K562 (cell line): ENCODE results near the gene TUT4.

ENCODE experiments used
- EZH2 ChIP-seq: IDR thresholded peaks from 2 replicates; pipeline ENCODE4 v1.6.1; 2012; ENCODE audit warnings: low read depth, mild to moderate bottlenecking, inconsistent platforms, low read length, borderline replicate concordance
- TF ChIP-seq, protein P1 (sequence below): fragments of 450-650 bp; IDR thresholded peaks from 2 replicates; pipeline ENCODE4 v1.6.1; 2016; ENCODE audit warnings: mild to moderate bottlenecking
- TF ChIP-seq, protein P2 (sequence below), 3 experiments: IDR thresholded peaks in 2 of 3; conservative IDR thresholded peaks in 1 of 3; 2 replicates each; pipeline ENCODE4 v1.5.1; 2011 to 2012; ENCODE audit warnings: low read length in 3 of 3, mild to moderate bottlenecking in 3 of 3, control low read depth in 2 of 3, improper control_type of control experiment in 1 of 3, inconsistent platforms in 1 of 3, low read depth in 1 of 3, mixed read lengths in 1 of 3, moderate library complexity in 1 of 3; ENCODE audit not compliant: insufficient read depth in 2 of 3

DNA sequence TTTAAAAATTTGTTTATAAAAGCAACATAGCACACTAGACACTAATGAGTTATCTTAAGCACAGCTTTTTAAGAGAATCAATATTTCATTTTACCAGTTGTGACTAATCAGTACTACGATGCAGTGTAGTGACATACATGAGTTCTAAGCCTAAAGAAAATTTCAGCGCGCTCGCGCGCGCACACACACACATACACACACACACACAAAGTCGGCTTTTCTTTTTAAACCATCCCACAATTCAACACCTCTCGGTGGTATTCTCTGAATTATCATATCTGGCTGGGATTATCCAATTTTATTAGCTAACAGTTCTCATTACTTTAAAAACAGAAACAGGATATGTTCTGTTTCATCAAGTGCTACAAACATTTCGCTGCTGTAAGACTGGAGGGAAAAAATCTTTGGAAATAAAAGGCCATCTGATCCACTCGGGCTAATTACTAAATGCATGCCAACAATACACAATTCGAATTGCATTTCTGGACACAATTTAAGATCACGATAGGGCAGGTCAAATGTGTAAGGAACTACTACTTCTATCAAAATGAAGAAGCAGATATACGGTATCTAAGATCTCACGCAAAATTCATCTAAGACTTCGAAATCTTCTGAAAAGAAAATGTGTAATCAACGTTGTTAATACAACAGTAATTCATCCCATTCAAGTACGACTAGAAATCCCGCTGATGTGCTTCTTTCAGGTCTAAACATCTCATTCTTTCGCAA, 1.2 kb downstream of the TUT4 start:
- TF ChIP-seq, protein P1, sequence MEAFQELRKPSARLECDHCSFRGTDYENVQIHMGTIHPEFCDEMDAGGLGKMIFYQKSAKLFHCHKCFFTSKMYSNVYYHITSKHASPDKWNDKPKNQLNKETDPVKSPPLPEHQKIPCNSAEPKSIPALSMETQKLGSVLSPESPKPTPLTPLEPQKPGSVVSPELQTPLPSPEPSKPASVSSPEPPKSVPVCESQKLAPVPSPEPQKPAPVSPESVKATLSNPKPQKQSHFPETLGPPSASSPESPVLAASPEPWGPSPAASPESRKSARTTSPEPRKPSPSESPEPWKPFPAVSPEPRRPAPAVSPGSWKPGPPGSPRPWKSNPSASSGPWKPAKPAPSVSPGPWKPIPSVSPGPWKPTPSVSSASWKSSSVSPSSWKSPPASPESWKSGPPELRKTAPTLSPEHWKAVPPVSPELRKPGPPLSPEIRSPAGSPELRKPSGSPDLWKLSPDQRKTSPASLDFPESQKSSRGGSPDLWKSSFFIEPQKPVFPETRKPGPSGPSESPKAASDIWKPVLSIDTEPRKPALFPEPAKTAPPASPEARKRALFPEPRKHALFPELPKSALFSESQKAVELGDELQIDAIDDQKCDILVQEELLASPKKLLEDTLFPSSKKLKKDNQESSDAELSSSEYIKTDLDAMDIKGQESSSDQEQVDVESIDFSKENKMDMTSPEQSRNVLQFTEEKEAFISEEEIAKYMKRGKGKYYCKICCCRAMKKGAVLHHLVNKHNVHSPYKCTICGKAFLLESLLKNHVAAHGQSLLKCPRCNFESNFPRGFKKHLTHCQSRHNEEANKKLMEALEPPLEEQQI = no peak
- no peak for TF ChIP-seq EZH2
- TF ChIP-seq, protein P2, sequence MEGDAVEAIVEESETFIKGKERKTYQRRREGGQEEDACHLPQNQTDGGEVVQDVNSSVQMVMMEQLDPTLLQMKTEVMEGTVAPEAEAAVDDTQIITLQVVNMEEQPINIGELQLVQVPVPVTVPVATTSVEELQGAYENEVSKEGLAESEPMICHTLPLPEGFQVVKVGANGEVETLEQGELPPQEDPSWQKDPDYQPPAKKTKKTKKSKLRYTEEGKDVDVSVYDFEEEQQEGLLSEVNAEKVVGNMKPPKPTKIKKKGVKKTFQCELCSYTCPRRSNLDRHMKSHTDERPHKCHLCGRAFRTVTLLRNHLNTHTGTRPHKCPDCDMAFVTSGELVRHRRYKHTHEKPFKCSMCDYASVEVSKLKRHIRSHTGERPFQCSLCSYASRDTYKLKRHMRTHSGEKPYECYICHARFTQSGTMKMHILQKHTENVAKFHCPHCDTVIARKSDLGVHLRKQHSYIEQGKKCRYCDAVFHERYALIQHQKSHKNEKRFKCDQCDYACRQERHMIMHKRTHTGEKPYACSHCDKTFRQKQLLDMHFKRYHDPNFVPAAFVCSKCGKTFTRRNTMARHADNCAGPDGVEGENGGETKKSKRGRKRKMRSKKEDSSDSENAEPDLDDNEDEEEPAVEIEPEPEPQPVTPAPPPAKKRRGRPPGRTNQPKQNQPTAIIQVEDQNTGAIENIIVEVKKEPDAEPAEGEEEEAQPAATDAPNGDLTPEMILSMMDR (IDR thresholded peaks at IDR 0.05 in 2 of 3, conservative IDR thresholded peaks at IDR 0.05 in 1 of 3; ENCODE audit: insufficient read depth in 2 of 3, low read depth in 1 of 3, low read length in 3 of 3) = no peak
